A549 (cell line): Measurements from ENCODE around the gene RPS8.

Experiments
- CBX2 ChIP-seq: fragments of 200-600 bp; sonication (generic); IDR thresholded peaks from 2 replicates; pipeline ENCODE4 v1.6.1; 2016; ENCODE audit warnings: low read depth, mild to moderate bottlenecking, borderline replicate concordance
- ESRRA ChIP-seq: fragments of 150-350 bp; IDR thresholded peaks from 2 replicates; pipeline ENCODE4 v1.6.1; 2014; ENCODE audit warnings: mild to moderate bottlenecking, low read length, borderline replicate concordance
- MYC ChIP-seq: IDR thresholded peaks from 2 replicates; pipeline ENCODE4 v1.6.1; 2012; ENCODE audit warnings: mild to moderate bottlenecking, inconsistent platforms, low read length, improper control_type of control experiment, borderline replicate concordance
- POLR2A ChIP-seq: IDR thresholded peaks from 2 replicates; pipeline ENCODE4 v1.6.1; 2012; ENCODE audit warnings: mild to moderate bottlenecking, low read length
- ZFP36 ChIP-seq: fragments of 450-650 bp; IDR thresholded peaks from 2 replicates; pipeline ENCODE4 v1.6.1; 2014; ENCODE audit warnings: borderline replicate concordance; ENCODE audit not compliant: partially characterized antibody
- TF ChIP-seq, protein P1 (sequence below): fragments of >200 bp; sonication (Bioruptor Twin); formaldehyde crosslinking; IDR thresholded peaks from 3 replicates; pipeline ENCODE4 v1.5.1; 2016
- TF ChIP-seq, protein P2 (sequence below): fragments of 200-600 bp; sonication (generic); IDR thresholded peaks from 2 replicates; pipeline ENCODE4 v1.6.1; 2016; ENCODE audit warnings: antibody characterized with exemption, mild to moderate bottlenecking, moderate library complexity

DNA sequence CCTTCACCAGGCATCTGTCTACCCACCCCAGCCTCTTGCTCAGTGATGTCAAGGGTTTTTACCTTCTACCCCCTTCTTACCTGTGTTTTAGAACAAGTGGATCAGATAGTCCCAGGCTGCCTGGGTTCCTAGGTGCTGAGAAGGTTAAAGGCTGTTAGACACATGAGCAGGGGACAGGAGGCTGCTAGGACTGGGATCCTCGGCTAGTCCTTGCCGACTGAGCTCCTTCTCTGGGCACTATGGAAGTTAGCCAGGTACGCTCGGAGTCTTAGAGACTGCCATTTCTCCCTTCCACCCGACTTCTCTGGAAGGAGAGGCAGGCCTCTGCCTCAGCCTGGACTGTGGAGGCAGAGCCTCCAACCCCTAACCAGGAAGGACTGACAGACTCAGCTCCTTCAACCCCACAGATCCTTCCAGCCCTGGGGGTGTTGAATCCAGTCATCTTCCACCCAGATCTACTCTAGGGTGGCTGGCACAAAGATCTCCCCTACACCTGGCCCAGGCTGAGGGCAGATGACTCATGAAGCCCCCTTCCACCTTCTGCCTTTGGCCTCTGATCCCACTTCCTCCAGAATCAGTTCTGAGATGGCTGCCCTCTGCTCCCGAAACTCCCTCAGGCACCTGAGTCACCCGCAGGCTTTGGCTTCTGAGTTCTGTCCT, 31.5 kb downstream of the RPS8 start, which contains the start of gene DYNLT4:
- TF ChIP-seq, protein P1, sequence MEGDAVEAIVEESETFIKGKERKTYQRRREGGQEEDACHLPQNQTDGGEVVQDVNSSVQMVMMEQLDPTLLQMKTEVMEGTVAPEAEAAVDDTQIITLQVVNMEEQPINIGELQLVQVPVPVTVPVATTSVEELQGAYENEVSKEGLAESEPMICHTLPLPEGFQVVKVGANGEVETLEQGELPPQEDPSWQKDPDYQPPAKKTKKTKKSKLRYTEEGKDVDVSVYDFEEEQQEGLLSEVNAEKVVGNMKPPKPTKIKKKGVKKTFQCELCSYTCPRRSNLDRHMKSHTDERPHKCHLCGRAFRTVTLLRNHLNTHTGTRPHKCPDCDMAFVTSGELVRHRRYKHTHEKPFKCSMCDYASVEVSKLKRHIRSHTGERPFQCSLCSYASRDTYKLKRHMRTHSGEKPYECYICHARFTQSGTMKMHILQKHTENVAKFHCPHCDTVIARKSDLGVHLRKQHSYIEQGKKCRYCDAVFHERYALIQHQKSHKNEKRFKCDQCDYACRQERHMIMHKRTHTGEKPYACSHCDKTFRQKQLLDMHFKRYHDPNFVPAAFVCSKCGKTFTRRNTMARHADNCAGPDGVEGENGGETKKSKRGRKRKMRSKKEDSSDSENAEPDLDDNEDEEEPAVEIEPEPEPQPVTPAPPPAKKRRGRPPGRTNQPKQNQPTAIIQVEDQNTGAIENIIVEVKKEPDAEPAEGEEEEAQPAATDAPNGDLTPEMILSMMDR, result no peak
- TF ChIP-seq, protein P2, sequence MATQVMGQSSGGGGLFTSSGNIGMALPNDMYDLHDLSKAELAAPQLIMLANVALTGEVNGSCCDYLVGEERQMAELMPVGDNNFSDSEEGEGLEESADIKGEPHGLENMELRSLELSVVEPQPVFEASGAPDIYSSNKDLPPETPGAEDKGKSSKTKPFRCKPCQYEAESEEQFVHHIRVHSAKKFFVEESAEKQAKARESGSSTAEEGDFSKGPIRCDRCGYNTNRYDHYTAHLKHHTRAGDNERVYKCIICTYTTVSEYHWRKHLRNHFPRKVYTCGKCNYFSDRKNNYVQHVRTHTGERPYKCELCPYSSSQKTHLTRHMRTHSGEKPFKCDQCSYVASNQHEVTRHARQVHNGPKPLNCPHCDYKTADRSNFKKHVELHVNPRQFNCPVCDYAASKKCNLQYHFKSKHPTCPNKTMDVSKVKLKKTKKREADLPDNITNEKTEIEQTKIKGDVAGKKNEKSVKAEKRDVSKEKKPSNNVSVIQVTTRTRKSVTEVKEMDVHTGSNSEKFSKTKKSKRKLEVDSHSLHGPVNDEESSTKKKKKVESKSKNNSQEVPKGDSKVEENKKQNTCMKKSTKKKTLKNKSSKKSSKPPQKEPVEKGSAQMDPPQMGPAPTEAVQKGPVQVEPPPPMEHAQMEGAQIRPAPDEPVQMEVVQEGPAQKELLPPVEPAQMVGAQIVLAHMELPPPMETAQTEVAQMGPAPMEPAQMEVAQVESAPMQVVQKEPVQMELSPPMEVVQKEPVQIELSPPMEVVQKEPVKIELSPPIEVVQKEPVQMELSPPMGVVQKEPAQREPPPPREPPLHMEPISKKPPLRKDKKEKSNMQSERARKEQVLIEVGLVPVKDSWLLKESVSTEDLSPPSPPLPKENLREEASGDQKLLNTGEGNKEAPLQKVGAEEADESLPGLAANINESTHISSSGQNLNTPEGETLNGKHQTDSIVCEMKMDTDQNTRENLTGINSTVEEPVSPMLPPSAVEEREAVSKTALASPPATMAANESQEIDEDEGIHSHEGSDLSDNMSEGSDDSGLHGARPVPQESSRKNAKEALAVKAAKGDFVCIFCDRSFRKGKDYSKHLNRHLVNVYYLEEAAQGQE, result no peak
- TF ChIP-seq MYC, result no peak
- no peak for TF ChIP-seq CBX2
- no peak for TF ChIP-seq ZFP36
- TF ChIP-seq ESRRA, result no peak
- 0 out of 2 replicates have a peak, but pooled peaks have one; percentile 22 for TF ChIP-seq POLR2A
